Aorta (tissue), 5 donors: ENCODE measurements around the gene SLIT3. TPM values are rescaled to one million over a fixed set of nuclear protein-coding genes. Genes with fewer than 3 reads are reported as not detected.

Source experiments
- ATAC-seq: fragments of 200-7000 bp; cut with Tn5 transposase; one replicate; pipeline ENCODE4 v1.9.1; 2022; ENCODE audit warnings: moderate library complexity; ENCODE audit not compliant: low FRiP score
- DNase-seq, 2 donors: peaks; one replicate each; pipeline ENCODE4 v3.0.0-alpha.2; 2020
- H3K27ac ChIP-seq, 2 donors: one replicate each; pipeline ENCODE4 v1.5.1; 2013; ENCODE audit warnings: low read length in 2 of 2, mild to moderate bottlenecking in 2 of 2, moderate library complexity in 2 of 2, control low read depth in 1 of 2, inconsistent platforms in 1 of 2, low read depth in 1 of 2
- H3K27me3 ChIP-seq, 2 donors: one replicate each; pipeline ENCODE4 v1.6.1; 2013; ENCODE audit warnings: control low read depth in 1 of 2, low read length in 1 of 2, mild to moderate bottlenecking in 1 of 2, moderate library complexity in 1 of 2; ENCODE audit not compliant: insufficient read depth in 2 of 2, control insufficient read depth in 1 of 2
- H3K36me3 ChIP-seq, 2 donors: one replicate each; pipeline ENCODE4 v1.6.1; 2013; ENCODE audit warnings: control low read depth in 1 of 2, low read length in 1 of 2, mild to moderate bottlenecking in 1 of 2; ENCODE audit not compliant: insufficient read depth in 2 of 2, control insufficient read depth in 1 of 2
- H3K4me1 ChIP-seq, 2 donors: one replicate each; pipeline ENCODE4 v1.6.1; 2013; ENCODE audit warnings: low read length in 2 of 2, control low read depth in 1 of 2, mild to moderate bottlenecking in 1 of 2, moderate library complexity in 1 of 2; ENCODE audit not compliant: insufficient read depth in 2 of 2, control insufficient read depth in 1 of 2
- H3K4me3 ChIP-seq, 2 donors: one replicate each; pipeline ENCODE4 v1.5.1; 2013; ENCODE audit warnings: low read length in 2 of 2, control low read depth in 1 of 2, mild to moderate bottlenecking in 1 of 2
- H3K9me3 ChIP-seq: one replicate; pipeline ENCODE4 v1.6.1; 2013; ENCODE audit warnings: mild to moderate bottlenecking, low read length; ENCODE audit not compliant: control insufficient read depth
- WGBS, 2 donors: extraction: QIAGEN DNeasy Blood & Tissue Kit; methylation state at CpG; one replicate each; pipeline ENCODE4 v1.1.7; 2013; 5-methylcytosine and 5-hydroxymethylcytosine counted together
- intact Hi-C, 2 donors: fragments of 100-400 bp; cut with DNase I; formaldehyde crosslinking; loops; one replicate each; pipeline versions ENCODE4 v1.14.2 to v1.15.0; 2022
- polyA plus RNA-seq, 2 donors: library from polyadenylated mRNA; stranded (reverse); fragments of 200-250 nt; gene quantifications; one replicate each; pipeline ENCODE4 v1.2.3, GENCODE V29; 2013
- total RNA-seq, 2 donors: library from RNA; stranded (reverse); fragmentation: NEBNext Ultra II Directional; extraction: Animal tissue kit (Norgen Biotek cat#: 25700); gene quantifications; one replicate each; pipeline ENCODE4 v1.2.1, GENCODE V29; 2021
- donor health status: healthy with polysubstance abuse.
- donor health status: Bipolar disorder and iron deficiency.
- donor health status: DM: no; HTN: no; CAD: no.
- donor health status: DM: no; HTN: no; CAD: no.
- donor health status: DM: yes; HTN: yes; CAD: no.

Gene SLIT3
- total and polyA plus RNA-seq, 4 donors = 8.6 to 108 (median 77.0) TPM

DNA sequence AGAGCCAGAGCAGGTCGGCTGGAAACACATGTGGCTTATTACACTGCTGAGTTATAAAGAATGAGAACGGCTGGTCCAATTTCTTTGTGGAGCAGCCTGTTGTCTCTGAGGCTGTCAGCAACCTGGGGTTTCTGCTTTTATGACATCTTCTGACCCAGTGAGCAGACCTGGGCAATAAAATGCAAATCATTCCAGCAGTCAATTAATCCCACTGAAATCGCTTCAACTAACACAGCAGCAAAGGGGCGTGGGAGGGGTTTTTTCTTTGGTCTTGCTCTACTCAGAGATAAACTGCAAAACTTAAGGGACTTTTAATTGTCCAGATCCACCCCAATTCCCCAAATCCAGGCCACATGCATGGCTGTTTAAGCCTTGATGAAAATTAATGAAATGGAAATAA is 215.7 kb downstream of the SLIT3 start:
- DNase-seq (no peak), ATAC-seq (no peak)
- 81 to 91% methylated on average over 4 of the region's 4 CpGs for WGBS, 2 donors
- Histone ChIP-seq H3K4me3 (no peak overlapping the region), H3K27ac (no peak overlapping the region), H3K27me3 (no peaks in the 10 kb centered on the region), H3K9me3 (no peaks in the 10 kb centered on the region), H3K4me1 (no peaks in the 10 kb centered on the region), H3K36me3 (no peaks in the 10 kb centered on the region)
- intact Hi-C loops = no loop called here

DNA sequence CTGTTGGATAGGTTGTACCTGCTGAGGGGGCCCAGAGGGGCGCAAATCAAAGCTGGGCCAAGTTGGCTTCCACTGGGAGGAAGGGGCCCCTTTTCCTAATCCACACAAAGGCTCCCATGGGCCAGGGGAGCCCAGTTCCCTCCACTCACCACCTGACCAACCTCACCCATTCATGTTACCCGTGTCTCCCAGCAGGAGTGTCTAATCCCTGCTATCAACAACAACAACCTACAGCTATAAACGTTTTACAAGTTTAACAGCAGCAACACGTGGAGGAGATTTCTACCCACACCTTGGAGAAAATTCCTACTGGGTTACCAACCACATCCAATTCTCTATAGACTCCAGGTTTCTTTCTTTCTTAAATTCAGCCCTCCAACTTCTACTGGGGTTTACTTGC is 216.2 kb downstream of the SLIT3 start:
- Histone ChIP-seq H3K27me3 (no peaks in the 10 kb centered on the region), H3K27ac (no peak overlapping the region), H3K9me3 (no peaks in the 10 kb centered on the region), H3K4me3 (no peak overlapping the region), H3K36me3 (no peaks in the 10 kb centered on the region), H3K4me1 (no peaks in the 10 kb centered on the region)
- DNase-seq (no peak), ATAC-seq (no peak)
- 70 to 86% methylated on average over 4 of the region's 4 CpGs for WGBS, 2 donors
- intact Hi-C loops = no loop called here

DNA sequence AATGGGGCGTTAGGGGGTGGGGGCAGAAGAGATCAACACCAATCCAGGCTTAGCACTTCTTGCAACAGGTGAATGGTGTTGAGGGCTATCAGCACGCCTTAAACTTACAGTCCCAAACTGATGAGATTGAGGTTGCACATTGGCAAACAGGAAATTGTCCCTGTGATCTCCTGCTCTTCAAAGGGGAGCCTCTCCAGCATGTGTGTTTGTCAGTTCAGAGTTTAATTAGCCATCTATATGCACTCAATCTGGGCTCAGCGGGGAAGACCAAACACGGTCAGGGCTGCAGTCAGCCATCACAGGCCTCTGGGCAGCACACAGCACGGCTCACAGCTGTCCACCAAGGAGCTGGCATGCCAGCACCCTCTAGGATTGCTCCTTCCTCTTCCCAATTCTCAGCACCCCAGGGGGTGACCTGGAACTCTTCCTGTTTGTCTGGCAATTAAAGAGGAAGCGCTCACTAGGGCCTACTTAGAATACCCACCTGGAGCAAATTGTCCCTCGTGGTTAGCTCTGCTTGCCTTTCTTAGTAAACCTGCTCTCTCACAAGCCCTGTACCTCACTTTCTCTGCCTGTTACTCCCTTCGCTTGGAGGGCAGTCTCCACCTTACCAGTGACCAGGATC is 217.4 kb downstream of the SLIT3 start:
- no peaks in the 10 kb centered on the region for H3K9me3 ChIP-seq
- 94 to 95% methylated on average over 8 of the region's 8 CpGs for whole genome bisulfite sequencing, 2 donors
- no peak for DNase-seq
- no peak for ATAC-seq
- no peak overlapping the region for H3K4me3 ChIP-seq
- intact Hi-C loops = no loop called here
- no peak overlapping the region for H3K27ac ChIP-seq
- H3K4me1 ChIP-seq = no peaks in the 10 kb centered on the region
- H3K36me3 ChIP-seq = no peaks in the 10 kb centered on the region
- H3K27me3 ChIP-seq = no peaks in the 10 kb centered on the region

DNA sequence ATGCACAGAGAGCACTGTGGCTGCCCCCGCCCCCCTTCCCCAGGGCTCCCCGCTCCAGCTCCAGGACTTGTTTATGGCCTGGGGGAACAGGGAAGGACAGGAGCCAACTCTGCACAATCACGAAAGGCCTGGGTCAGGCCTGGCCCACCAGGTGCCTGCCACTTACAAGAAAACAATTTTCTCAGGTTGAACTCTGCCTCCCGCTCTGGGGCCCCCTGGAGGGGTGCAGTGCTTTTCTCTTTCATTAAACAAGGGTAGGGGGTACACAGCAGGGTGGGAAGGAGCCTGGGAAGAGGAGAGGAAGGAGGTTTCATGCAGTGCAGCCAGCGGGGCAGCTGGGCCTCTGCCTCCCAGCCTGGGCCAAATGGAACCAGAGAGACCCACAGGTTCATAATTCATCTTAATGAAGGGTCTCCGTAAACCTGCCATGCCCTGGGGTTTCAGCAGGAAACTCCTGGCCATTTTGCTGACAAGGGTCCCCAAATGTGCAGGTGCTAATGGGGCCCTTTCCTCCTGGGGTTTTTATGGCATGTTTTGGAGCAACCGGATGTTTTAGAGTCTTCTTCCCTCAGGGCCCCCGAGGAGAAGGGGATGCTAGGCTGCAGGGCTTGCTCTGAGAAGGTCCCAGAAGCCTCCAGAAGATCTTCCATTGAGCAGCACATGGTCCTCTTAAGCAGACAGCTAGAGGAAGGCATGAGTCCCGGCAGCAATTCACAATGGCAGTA is 219.8 kb downstream of the SLIT3 start:
- no peak overlapping the region for H3K4me3 ChIP-seq
- H3K9me3 ChIP-seq = no peaks in the 10 kb centered on the region
- no peaks in the 10 kb centered on the region for H3K4me1 ChIP-seq
- no peaks in the 10 kb centered on the region for H3K36me3 ChIP-seq
- 85 to 90% methylated on average over 9 of the region's 9 CpGs for WGBS, 2 donors
- intact Hi-C loops = no loop called here
- DNase-seq = no peak
- ATAC-seq = no peak
- H3K27me3 ChIP-seq = no peaks in the 10 kb centered on the region
- H3K27ac ChIP-seq = no peak overlapping the region

DNA sequence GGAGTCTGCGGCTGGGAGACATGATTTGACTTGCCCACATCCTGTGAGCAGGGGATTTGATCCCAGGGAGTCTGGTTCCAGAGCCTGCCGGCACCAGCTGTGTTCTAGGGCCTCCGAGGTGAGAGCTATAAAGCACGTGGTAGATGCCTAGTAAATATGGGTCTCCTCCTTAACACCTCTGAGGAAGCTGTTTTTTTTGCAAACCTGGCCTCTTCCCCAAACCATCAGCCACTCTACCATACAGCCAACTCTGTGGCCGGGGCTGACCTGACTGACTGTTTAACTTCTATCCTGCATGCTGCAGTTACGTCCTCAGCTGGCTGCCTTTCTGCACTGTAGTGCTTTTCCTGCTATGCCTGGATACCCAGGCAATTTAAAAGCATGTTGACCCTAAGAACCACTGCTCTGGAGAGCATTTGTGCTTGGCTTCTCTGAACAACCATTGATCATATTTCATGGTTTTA is 220.5 kb downstream of the SLIT3 start:
- Histone ChIP-seq H3K36me3 (no peaks in the 10 kb centered on the region), H3K27ac (no peak overlapping the region), H3K27me3 (no peaks in the 10 kb centered on the region), H3K9me3 (no peaks in the 10 kb centered on the region), H3K4me3 (no peak overlapping the region), H3K4me1 (no peaks in the 10 kb centered on the region)
- no peak for ATAC-seq
- WGBS, 2 donors = 76 to 82% methylated on average over 6 of the region's 6 CpGs
- DNase-seq = no peak
- intact Hi-C loops = no loop called here

DNA sequence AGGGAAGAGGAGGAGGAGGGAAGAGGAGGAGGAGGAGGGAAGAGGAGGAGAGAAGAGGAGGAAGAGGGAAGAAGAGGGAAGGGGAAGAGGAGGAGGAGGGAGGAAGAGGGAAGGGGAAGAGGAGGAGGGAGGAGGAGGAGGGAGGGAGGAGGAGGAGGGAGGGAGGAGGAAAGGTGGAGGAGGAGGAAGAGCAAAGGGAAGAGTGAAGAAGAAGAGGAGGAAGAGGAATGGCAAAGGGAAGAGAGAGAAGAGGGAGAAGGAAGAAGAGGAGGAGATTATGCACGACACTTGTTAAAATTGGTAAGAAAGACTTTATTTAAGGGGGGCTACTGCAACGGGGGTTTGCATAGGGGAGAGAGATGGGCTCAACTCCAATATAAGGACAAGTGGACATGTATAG is 221.2 kb downstream of the SLIT3 start:
- no peak overlapping the region for H3K27ac ChIP-seq
- 90 to 93% methylated on average over 2 of the region's 2 CpGs for WGBS, 2 donors
- DNase-seq (no peak), ATAC-seq (no peak)
- no peaks in the 10 kb centered on the region for H3K27me3 ChIP-seq
- H3K36me3 ChIP-seq = no peaks in the 10 kb centered on the region
- intact Hi-C loops = no loop called here
- H3K4me3 ChIP-seq = no peak overlapping the region
- no peaks in the 10 kb centered on the region for H3K4me1 ChIP-seq
- no peaks in the 10 kb centered on the region for H3K9me3 ChIP-seq

DNA sequence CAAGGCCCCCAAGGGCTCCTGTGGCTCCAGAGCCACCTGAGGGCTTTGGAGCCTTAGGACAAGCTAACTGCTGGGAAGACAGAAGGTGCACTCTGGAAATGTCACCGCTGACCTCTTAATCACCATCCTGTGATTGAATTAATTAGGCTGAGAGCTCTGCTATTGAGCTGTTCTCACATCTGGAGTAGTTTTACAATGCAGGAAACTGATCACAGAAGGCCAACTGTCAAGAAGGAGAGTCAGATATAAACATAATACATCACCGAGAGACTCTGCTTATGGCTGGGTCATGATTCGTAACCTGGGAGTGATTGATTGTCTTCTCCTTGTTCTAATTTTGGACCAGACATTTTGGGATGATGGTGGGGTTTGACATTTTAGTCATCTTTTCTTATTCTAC is 226.1 kb downstream of the SLIT3 start:
- ATAC-seq = no peak
- intact Hi-C loops = no loop called here
- H3K9me3 ChIP-seq = no peaks in the 10 kb centered on the region
- no peak overlapping the region for H3K27ac ChIP-seq
- no peak for DNase-seq
- H3K27me3 ChIP-seq = no peaks in the 10 kb centered on the region
- H3K36me3 ChIP-seq = no peaks in the 10 kb centered on the region
- peaks cover 0 to 2% of the 10 kb centered on the region in 2 donors for H3K4me1 ChIP-seq
- WGBS, 2 donors = 88 to 90% methylated on average over 3 of the region's 3 CpGs
- H3K4me3 ChIP-seq = no peak overlapping the region

DNA sequence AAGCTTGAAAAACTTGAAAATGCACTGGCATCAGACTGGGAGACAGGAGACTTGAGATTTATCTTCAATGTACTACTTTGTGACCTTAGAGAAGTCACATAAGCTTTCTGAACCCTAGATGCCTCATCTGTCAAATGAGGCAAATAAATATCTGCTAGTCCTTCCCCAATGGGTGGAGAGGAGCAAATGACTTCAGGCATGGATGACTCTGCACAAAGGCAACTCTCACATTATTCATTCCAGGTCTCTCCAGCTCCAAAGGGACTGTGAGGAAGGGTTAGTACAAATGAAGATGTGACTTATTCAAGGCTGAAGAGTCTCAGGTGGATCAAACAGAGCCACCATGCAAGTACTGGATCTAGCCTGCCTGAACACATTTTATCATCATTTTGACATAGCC is 228.7 kb downstream of the SLIT3 start:
- Histone ChIP-seq H3K27ac (no peak overlapping the region), H3K36me3 (no peaks in the 10 kb centered on the region), H3K4me3 (no peak overlapping the region), H3K9me3 (no peaks in the 10 kb centered on the region), H3K27me3 (no peaks in the 10 kb centered on the region), H3K4me1 (peaks cover 2 to 6% of the 10 kb centered on the region in 2 donors)
- DNase-seq (no peak), ATAC-seq (no peak)
- intact Hi-C loops = no loop called here

DNA sequence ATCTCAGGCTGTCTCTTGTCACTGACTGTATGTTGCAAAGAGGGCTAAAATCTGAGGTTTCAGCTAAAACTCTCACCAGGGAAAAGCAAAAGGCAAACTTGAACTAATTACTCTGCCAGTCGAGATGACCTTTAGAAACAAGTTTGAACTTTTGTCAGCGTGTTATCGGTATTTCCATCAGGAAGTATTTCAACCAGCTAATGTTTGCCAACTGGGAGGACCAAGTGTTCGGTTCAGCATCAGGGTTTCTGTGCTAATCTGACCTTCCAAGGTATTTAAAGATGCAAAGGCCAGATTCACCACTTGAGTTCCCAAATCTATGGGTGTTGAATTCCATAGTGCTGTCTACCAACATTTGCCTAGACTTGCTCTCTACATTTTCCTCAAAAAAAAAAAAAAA is 230.5 kb downstream of the SLIT3 start:
- Histone ChIP-seq H3K27me3 (no peaks in the 10 kb centered on the region), H3K9me3 (no peaks in the 10 kb centered on the region), H3K36me3 (no peaks in the 10 kb centered on the region), H3K27ac (no peak overlapping the region), H3K4me1 (peaks cover 7 to 11% of the 10 kb centered on the region in 2 donors), H3K4me3 (no peak overlapping the region)
- ATAC-seq (no peak), DNase-seq (no peak)
- 31 to 57% methylated on average over 4 of the region's 4 CpGs for WGBS, 2 donors
- intact Hi-C loops = no loop called here
